Fibroblast of skin of scalp (primary cell): ENCODE measurements around the gene MGMT.
A peak's percentile ranks its signal among the peaks of the same experiment; 100 is the strongest.

ENCODE experiments used
- DNase-seq: peaks from one replicate; pipeline ENCODE4 v3.0.0-alpha.2; 2013

MGMT gene

GRCh38 chr10:129495256-129495655, 28.2 kb downstream of the MGMT start:
- no peak for DNase-seq

DNA sequence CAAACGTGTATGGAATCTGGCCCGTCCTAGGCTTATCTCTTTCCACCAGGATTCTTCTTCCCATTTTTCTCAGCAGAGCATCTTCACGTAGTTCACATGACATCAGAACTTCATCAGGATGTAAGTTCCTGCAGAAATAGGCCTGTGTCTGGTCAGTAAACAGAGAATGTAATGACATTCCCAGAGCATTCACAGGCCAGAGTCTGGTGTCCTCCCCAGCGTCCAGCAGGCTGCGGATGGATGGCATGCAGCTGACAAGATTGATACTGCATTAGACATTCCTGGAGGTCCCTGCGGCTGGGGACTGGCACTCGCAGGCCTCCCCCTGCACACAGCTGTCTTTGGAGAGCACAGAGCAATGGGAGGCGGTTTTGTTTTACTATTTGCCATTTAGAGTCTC, 28.7 kb downstream of the MGMT start:
- DNase-seq = no peak

DNA sequence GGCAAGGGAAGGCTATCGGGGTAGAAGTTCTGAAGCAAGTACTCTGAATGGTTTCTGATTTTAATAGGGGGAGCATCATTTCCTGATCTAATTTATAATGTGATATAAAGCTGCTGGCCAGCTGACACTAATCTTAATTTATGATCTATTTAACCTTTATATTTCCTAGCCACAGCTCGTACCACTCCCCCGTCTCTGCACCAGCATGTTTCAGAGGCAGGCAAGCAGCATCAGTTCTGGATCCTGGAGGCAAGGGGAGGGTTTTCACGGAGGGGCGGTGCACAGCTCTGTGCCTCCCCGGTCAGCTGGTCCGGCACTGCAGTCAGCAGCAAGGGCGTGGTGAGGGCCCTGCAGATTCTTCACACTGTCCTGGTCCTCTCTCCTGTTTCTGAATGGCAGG, 30.0 kb downstream of the MGMT start:
- DNase-seq = no peak

- DNase-seq = no peak
Measured at GRCh38 chr10:129498680-129499079, 31.6 kb downstream of the MGMT start.

- DNase-seq = no peak
Measured at GRCh38 chr10:129500617-129501339, 33.7 kb downstream of the MGMT start.

DNA sequence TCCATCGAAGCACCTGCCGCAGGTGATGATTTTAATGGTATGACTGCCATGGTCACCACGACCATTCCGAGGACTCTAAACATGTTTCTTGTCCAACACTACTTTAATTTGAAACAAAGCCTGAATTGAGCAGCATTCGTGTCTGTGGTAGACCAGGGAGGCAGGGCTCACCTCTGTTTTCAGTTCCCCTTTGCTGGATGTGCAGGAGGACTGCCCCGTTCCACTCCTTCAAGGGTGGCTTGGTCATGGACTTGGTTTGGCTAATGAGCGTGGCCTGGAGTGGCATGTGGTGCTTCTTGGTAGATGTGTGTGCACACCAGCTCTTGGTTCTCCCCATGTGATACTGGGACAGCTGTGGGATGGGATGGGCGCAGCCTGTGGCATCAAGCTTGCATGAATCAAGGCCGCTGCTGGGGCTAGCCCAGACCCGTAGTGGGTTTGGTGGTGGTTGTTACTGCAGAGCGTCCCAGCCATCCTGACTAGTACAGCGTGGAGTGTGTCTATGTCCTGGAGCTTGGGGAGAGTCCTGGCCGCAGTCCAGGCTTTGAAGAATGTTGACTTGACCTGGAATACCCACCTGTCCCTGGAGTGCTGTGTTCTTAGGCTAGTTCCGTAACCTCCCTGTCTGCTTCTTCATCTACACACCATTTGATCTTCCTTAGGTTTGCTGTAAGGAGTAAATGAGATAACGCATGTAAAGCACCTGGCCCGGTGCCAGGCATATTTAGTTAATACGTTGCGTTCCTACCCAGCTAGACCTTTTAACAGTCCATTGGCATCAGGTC, 34.8 kb downstream of the MGMT start:
- no peak for DNase-seq

GRCh38 chr10:129502448-129502847, 35.4 kb downstream of the MGMT start:
- DNase-seq = no peak

- DNase-seq = no peak
Measured at GRCh38 chr10:129505500-129506075, 38.5 kb downstream of the MGMT start.

DNA sequence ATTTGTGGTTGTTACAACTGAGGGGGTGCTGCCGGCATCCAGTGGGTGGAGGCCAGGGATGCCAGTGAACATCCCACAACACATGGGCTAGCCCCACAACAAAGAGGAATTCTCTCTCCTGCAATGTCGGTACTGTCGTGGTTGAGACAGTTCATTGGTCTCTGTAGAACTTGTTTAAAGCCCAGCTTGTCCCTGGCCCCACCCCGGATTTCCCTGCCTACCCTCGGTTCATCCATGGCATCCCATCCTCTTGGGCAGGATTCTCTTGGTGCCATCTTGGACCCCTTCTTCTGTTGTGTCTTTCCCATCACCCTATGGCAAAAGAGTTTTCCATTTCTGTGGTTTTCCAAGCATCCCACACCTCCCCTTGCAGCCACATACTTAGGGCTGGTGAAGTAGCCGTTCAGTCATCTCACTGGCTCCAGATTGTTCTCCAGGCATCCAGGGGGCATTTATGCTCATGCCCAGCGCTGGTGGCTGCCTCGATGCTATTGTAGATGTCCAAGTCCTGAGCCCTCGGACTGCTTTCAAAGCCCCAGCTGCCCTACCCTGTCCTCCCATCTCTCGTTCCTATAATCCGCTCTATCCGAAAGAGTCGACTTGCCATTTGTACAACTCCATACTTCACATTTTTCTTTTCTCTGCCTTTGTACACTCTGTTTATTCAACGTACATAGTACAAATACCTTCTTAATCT, 39.2 kb downstream of the MGMT start:
- DNase-seq = no peak

GRCh38 chr10:129507216-129507889, 40.3 kb downstream of the MGMT start:
- DNase-seq = no peak

DNA sequence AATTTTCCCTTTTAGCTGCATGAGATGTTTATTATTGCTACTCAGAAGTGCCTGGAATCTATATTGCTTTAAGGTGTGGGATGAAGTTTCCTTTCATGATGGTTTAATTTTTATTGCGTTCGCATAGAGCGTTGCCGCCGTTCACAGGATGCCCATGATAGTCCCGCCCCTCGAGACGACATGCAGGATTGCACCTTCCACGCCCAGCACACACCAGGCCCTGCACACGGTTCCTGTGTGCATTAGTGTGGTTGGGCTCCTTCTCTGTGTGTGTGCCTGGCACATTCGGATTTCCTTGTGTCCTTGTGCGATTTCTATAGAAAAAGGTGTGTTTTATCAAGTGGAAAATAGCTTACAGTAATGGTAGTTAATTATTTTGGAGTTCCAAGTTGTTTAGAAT, 42.1 kb downstream of the MGMT start:
- DNase-seq = no peak

DNA sequence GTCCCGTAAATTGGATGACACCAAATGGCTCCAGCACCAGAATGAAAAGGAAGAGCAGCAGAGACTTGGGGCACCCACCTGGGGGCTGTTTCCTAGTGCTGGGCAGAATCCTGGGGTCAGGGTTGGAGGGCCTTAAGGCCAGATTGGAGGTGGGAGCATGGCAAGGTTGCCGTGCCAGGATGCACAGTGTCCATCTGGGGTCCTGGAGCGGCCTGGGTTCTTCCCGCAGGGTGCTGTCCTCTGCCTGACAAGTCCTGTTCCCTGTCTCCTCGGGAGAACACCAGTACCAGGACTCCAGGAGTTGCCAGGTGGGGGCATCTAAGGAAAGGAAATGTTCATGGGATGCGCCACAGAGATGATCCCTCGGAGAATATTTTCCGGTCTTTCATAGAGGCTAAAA, 42.8 kb downstream of the MGMT start:
- DNase-seq = no peak

- DNase-seq = no peak
Measured at GRCh38 chr10:129511086-129511485, 44.0 kb downstream of the MGMT start.

DNA sequence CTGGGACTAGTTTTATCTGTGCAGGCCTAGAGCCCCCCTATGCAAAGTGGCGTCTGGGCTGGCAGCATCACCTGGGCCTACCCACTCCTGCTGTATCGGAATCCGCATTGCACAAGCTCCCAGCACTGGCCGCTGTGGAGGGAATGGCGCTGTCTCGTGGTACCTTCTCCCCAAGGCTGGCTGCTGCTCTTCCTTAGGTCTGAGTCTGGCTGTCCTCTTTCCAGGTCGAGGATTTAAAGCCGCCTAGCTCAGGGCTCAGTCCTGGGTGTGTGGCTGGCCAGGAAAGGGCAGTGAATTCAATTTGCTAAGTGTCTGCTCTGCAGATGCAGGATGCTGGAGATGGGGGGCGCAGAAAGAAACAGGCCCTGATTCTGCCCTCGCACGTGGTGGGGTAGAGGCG, 44.7 kb downstream of the MGMT start:
- no peak for DNase-seq

GRCh38 chr10:129513312-129513711, 46.3 kb downstream of the MGMT start:
- no peak for DNase-seq

- no peak for DNase-seq
Measured at GRCh38 chr10:129514568-129515451, 47.8 kb downstream of the MGMT start.

- no peak for DNase-seq
Measured at GRCh38 chr10:129516846-129517679, 50.0 kb downstream of the MGMT start.

DNA sequence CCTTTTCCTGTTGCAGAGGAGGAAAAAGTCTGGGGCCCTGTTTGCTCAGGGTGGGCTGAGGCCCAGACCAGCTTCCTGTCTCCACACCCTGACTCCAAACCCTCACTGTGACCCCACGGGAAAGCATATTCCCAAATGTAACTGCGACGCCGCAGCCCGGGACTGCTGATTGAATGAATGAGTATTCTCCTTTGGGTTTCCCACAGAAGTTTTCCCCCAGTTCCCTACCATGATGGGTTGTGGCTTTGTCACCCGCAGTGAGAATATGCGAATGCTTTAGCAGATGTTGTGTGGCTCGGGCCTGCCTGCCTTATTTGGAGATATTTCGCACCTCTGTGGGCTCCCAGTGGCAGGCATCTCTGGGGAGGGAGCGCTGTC, 50.6 kb downstream of the MGMT start:
- peak; percentile 81 for DNase-seq

- DNase-seq = no peak
Measured at GRCh38 chr10:129518793-129519192, 51.8 kb downstream of the MGMT start.

DNA sequence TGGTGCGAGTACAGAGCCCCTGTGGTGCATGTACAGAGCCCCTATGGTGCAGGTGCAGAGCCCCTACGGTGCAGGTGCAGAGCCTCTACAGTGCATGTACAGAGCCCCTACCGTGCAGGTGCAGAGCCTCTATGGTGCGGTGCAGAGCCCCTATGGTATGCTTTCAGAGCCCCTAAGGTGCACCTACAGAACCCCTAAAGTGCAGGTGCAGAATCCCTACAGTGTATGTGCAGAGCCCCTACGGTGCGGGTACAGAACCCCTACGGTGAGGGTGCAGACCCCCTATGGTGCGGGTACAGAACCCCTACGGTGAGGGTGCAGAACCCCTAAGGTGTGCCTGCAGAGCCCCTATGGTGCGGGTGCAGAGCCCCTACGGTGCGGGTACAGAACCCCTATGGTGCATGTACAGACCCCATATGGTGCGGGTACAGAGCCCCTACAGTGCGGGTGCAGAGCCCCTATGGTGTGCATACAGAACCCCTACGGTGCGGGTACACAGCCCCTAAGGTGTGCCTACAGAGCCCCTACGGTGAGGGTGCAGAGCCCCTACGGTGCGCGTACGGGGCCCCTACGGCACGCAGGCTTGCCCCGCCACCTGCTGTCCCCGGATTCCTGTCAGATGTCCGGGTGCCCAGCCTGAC, 53.5 kb downstream of the MGMT start:
- no peak for DNase-seq
